HG03097 (cell line): ENCODE measurements around the gene WDR91.
"Not testable (repeated sequence)": the region's sequence is repeated elsewhere in the genome, so short reads cannot be mapped to it uniquely, and the experiment has no call there.

Experiments
- ATAC-seq: cut with Tn5 transposase; IDR thresholded peaks from one replicate; pipeline ENCODE4 v1.9.1; 2021; ENCODE audit not compliant: unreplicated experiment, low FRiP score

The WDR91 gene

DNA sequence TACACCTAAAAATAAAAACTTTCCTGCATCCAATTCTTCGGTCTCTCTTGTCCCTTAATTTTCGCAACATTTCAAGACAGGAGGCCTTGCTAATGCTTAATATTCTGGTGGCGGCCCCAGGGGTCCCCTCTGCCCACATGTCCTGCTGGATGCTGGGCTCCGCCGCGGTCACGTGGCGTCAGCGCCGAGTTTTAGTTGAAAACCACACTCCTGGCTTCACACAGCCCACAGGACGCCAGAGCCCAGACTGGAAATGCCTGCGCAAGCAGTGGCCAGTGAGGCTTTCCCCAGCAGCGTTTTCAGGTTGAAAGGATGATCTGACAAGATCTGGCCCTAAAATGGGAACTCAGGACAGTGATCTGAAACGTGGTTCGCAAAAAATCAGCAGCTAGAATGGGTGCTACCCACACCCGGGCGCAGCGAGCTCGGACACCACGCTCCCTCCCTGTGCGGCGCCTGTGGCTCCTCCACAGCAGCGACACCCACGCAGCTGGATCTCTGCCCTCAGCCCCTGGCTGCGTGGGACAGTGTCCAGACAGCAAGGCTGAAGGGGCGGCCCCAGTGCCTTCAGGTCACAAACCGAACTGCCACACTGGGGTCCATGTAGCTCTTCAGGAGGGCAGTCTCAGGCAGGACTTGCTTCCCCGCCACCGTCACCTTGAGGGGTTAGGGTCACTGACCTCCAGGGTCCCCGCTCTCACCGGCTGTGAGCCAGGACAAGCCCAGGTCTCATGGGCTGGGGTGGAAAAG is 29.2 kb downstream of the WDR91 start:
- no peak for ATAC-seq

DNA sequence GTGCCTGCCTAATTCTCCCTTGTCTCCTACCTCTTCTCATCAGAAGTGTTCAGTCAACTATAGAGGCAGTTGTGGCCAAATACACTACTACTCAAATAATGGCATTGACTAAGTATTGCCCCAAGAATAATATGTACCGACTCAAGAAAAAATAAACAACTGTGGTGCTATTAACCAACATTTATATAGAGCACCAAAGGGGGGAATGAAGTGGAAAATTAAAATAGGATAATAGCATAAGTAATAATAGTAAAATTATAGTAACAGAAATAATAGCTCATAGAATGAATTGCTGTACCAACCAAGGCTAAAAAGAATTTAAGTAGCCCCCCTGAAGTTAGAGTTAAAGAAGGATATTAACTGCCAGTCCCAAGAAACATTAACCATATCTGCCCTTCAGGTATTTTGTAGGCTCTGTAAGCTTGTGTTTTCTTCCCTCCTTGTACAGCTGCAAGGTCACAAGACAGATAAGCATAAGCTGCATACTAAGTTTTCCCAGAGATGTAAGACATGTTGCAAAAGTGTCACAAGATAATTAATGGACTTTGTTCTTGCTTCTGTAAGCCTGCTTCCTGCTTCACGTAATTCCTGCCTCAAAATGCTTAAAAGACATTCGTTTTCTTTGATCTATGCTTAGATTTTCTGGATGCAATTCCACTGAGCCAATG is 29.9 kb downstream of the WDR91 start:
- no peak for ATAC-seq

GRCh38 chr7:135180122-135180521 is 31.2 kb downstream of the WDR91 start:
- ATAC-seq: no peak

GRCh38 chr7:135179321-135179925 is 31.9 kb downstream of the WDR91 start:
- no peak for ATAC-seq

DNA sequence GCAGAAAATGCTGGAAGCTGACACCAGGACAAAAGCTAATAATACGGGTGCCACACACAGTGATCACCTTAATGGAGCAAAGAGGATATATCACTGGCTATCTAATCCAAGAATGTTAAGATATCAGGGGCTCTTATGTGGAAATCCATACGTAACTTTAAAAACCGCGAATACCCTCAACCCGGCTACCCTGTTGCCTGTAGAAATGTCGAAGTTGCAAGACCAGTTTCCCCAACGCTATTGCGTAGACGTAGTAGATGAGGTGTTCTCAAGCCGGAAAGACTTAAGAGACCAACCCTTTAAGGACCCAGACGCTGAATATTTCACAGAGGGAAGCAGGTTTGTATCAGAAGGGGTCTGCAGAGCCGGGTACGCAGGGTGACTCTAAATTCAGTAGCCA is 33.0 kb downstream of the WDR91 start:
- ATAC-seq: no peak

DNA sequence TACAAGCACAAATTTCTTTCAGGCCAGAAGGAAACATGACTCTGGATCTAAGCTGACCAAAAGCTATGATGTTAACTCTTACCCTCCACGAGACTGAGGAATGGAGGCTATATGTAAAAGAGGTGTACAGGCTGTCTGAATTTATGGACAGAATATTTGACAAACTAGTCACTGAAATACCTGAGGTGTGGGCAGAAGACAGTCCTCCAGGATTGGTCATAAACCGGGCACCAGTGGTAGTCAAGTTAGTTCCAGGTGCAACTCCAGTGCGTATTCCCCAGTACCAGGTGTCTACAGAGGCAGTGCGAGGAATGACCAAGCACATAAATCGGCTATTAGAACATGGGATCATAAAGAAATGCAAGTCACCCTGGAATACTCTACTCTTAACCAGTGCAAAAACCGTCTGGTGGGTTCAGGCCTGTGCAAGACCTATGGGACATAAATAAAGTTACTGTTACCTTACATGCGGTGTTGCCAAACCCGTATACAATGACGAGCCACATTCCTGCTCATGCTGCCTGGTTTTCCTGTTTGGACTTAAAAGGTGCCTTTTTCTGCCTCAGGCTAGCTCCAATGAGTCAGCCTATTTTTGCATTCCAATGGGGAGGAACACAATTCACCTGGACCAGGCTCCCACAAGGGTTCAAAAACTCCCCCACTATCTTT is 34.2 kb downstream of the WDR91 start:
- ATAC-seq: no peak

- ATAC-seq: no peak
These were observed 35.4 kb downstream of the WDR91 start for GRCh38 chr7:135175931-135176330.

- no peak for ATAC-seq
These were observed 36.4 kb downstream of the WDR91 start for GRCh38 chr7:135174941-135175340.

- not testable (repeated sequence) for ATAC-seq
These were observed 37.4 kb downstream of the WDR91 start for GRCh38 chr7:135173916-135174315.

GRCh38 chr7:135171581-135172291 is 39.6 kb downstream of the WDR91 start:
- ATAC-seq: not testable (repeated sequence)

DNA sequence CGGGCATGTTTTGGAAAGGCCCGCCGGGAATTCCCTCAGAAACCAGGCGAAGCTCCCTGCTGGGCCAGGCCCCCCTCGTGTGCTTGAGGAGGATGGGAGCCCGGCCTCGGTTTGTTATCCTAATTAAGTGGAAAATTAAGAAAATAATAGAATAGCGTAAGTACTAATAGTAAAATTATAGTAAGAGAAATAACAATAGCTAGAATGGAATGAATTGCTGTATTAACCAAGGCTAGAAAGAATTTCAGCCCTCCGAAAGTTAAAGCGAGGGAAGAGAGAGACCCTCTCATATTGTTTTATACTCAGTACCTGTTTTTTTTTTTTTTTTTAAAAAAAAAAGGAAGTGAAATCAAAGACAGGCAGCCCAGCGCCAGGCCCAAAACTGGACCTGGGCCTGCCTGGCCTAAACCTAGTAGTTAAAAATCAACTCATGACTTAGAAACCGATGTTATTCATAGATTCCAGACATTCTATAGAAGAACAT is 40.3 kb downstream of the WDR91 start:
- ATAC-seq: peak; percentile 29

GRCh38 chr7:135170274-135170997 is 40.9 kb downstream of the WDR91 start, which contains the start of gene CYREN:
CYREN (minus strand) TSS chr7:135170707; CDS start chr7:135168922, 1,785 bp downstream.
- peak; percentile 77 for ATAC-seq

GRCh38 chr7:135169964-135170273 is 41.4 kb downstream of the WDR91 start:
- peak; percentile 0 for ATAC-seq

GRCh38 chr7:135169141-135169963 is 42.0 kb downstream of the WDR91 start:
- no peak for ATAC-seq

- no peak for ATAC-seq
These were observed 42.7 kb downstream of the WDR91 start for GRCh38 chr7:135168489-135169140.

- no peak for ATAC-seq
These were observed 43.3 kb downstream of the WDR91 start for GRCh38 chr7:135168001-135168400.

DNA sequence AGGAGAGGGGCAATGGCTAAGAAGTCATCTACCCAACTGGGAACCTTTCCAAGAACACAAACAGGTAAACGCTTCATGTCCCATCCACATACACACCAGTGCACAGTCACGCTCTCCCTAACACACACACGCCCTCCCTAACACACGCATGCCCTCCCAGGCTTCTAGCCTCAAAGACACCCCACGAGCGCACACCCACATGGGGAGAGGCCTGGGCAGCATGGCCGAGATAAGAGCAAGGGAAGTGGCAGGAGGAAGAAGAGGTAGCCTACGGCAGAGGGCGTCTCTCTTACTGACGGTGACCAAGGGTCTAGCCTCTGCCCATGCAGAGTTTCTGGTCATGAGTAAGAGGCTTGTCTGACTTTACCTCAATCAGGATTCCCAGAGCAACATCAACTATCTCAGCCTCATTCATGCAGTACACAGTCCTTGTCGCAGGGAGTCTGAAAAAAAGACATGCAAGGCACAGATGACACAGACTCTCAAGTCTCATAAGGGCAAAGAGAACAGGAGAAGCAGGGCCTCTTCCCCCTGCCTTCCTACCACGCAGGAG is 43.9 kb downstream of the WDR91 start:
- ATAC-seq: no peak

GRCh38 chr7:135166338-135166990 is 44.9 kb downstream of the WDR91 start:
- no peak for ATAC-seq
